Measurements from ENCODE around the gene PFDN1.

DNA sequence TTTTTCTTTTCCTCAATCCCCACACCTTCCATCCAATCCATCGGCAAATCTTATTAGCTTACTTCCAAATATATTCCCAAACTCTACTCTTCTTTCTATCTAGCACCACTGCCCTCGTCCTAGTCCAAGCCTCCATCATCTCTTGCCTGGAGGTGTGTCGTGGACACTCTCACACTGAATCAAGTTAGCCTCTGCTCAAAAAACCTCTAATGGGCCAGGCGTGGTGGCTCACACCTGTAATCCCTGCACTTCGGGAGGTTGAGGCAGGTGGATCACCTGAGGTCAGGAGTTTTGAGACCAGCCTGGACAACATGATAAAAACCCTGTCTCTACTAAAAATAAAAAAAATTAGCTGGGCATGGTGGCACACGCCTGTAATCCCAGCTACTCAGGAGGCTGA is 46.2 kb downstream of the PFDN1 start:
- TF ChIP-seq, protein P1, sequence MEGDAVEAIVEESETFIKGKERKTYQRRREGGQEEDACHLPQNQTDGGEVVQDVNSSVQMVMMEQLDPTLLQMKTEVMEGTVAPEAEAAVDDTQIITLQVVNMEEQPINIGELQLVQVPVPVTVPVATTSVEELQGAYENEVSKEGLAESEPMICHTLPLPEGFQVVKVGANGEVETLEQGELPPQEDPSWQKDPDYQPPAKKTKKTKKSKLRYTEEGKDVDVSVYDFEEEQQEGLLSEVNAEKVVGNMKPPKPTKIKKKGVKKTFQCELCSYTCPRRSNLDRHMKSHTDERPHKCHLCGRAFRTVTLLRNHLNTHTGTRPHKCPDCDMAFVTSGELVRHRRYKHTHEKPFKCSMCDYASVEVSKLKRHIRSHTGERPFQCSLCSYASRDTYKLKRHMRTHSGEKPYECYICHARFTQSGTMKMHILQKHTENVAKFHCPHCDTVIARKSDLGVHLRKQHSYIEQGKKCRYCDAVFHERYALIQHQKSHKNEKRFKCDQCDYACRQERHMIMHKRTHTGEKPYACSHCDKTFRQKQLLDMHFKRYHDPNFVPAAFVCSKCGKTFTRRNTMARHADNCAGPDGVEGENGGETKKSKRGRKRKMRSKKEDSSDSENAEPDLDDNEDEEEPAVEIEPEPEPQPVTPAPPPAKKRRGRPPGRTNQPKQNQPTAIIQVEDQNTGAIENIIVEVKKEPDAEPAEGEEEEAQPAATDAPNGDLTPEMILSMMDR (IDR thresholded peaks at IDR 0.05), result no peak
- TF ChIP-seq POLR2A (IDR thresholded peaks at IDR 0.05), result no peak

All from adrenal gland (tissue), 5 donors.